ENCODE measurements around the gene AATK.

- TF ChIP-seq CTCF (IDR thresholded peaks at IDR 0.05; ENCODE audit: low read depth, low read length, poor library complexity, severe bottlenecking), result no peak
- no peak for TF ChIP-seq EZH2phosphoT487 (IDR thresholded peaks at IDR 0.05; ENCODE audit: borderline replicate concordance, low read length)
Observed at GRCh38 chr17:81198826-81199481, 32.9 kb upstream of the AATK start.
